ENCODE measurements around the gene CORIN.

- no peak for TF ChIP-seq CTCF (IDR thresholded peaks at IDR 0.05)
- no peak for TF ChIP-seq POLR2A (IDR thresholded peaks at IDR 0.05)
Measured at GRCh38 chr4:47572981-47573380, 264.9 kb downstream of the CORIN start.
